Caco-2 (cell line): ENCODE results near the gene IL6. TPM values are rescaled to one million over a fixed set of nuclear protein-coding genes. Genes with fewer than 3 reads are reported as not detected.

Experiments used
- BruUV-seq: library from RNA; stranded (reverse); fragments of 400-500 nt; replicated peaks from 2 replicates; lab custom pipeline; 2021; lab: Mats Ljungman, UMichigan
- CTCF ChIA-PET: fragments of 300-600 bp; sonication (Branson Sonifier 250); formaldehyde crosslinking; loops from one replicate; lab custom pipeline; 2022; ENCODE audit warnings: antibody characterized with exemption; lab: Charles Lee
- POLR2A ChIA-PET: fragments of 300-600 bp; sonication (Branson Sonifier 250); formaldehyde crosslinking; loops from one replicate; lab custom pipeline; 2022; ENCODE audit warnings: antibody characterized with exemption; lab: Charles Lee
- DNase-seq, 2 experiments: peaks; one replicate each; pipeline versions ENCODE4 v3.0.0 to v3.0.0-alpha.2; 2020 to 2022
- H3K27me3 ChIP-seq: replicated peaks from 2 replicates; pipeline ENCODE4 v1.6.0; 2011; ENCODE audit warnings: low read length; ENCODE audit not compliant: control insufficient read depth, insufficient read depth
- H3K36me3 ChIP-seq: 2 replicates; pipeline ENCODE4 v1.5.1; 2011; ENCODE audit warnings: low read length; ENCODE audit not compliant: control insufficient read depth, insufficient read depth
- H3K4me1 ChIP-seq: fragments of 250-450 bp; sonication (Bioruptor Pico); 2 replicates; pipeline ENCODE4 v1.5.1; 2020; ENCODE audit warnings: mild to moderate bottlenecking
- H3K4me3 ChIP-seq: 2 replicates; pipeline ENCODE4 v1.5.1; 2011; ENCODE audit warnings: low read depth, mild to moderate bottlenecking, control low read depth, low read length
- H3K9me3 ChIP-seq: fragments of 250-450 bp; sonication (Bioruptor Pico); 2 replicates; pipeline ENCODE4 v1.5.1; 2020; ENCODE audit warnings: mild to moderate bottlenecking, moderate library complexity
- H3K27ac Mint-ChIP-seq: one replicate; pipeline ENCODE4 v1.8.0; 2022; ENCODE audit warnings: mixed read lengths; ENCODE audit not compliant: unreplicated experiment
- H3K27me3 Mint-ChIP-seq: one replicate; pipeline ENCODE4 v1.8.0; 2022; ENCODE audit warnings: mixed read lengths; ENCODE audit not compliant: insufficient read depth, unreplicated experiment
- H3K36me3 Mint-ChIP-seq: one replicate; pipeline ENCODE4 v1.8.0; 2022; ENCODE audit warnings: mild to moderate bottlenecking, mixed read lengths; ENCODE audit not compliant: insufficient read depth, unreplicated experiment
- H3K4me1 Mint-ChIP-seq: one replicate; pipeline ENCODE4 v1.8.0; 2022; ENCODE audit warnings: low read depth, mixed read lengths; ENCODE audit not compliant: unreplicated experiment
- H3K4me3 Mint-ChIP-seq: one replicate; pipeline ENCODE4 v1.8.0; 2022; ENCODE audit warnings: mild to moderate bottlenecking, moderate library complexity, mixed read lengths; ENCODE audit not compliant: unreplicated experiment
- H3K9me3 Mint-ChIP-seq: one replicate; pipeline ENCODE4 v1.8.0; 2022; ENCODE audit warnings: mixed read lengths; ENCODE audit not compliant: unreplicated experiment
- CTCF ChIP-seq, 2 experiments: fragments of 200-600 bp in 1 of 2; IDR thresholded peaks; 1 replicate in 1 of 2; 2 replicates in 1 of 2; pipeline versions ENCODE4 v1.5.1 to v1.8.0; 2011 to 2022; ENCODE audit warnings: antibody characterized with exemption in 1 of 2, control low read depth in 1 of 2, inconsistent platforms in 1 of 2, low read depth in 1 of 2, low read length in 1 of 2, mild to moderate bottlenecking in 1 of 2, moderate library complexity in 1 of 2; ENCODE audit not compliant: insufficient read depth in 1 of 2, severe bottlenecking in 1 of 2, unreplicated experiment in 1 of 2
- intact Hi-C: fragments of 100-400 bp; cut with micrococcal nuclease; formaldehyde crosslinking; loops from one replicate; pipeline ENCODE4 v1.10.0; 2022; ENCODE audit not compliant: unreplicated experiment
- total RNA-seq: library from RNA; stranded (reverse); gene quantifications from 2 replicates; pipeline ENCODE4 v1.2.3, GENCODE V29; 2022

The IL6 gene
- total RNA-seq, 1 experiment from 2014 or later, result not detected

GRCh38 chr7:22781230-22781711 lies 54.3 kb downstream of the IL6 start:
- H3K27ac Mint-ChIP-seq, result no peak overlapping the region
- H3K27me3 Mint-ChIP-seq, result no peaks in the 10 kb centered on the region
- BruUV-seq, result no TSS peak
- no peaks in the 10 kb centered on the region; the same call in 1 of the 2 replicates for H3K36me3 ChIP-seq
- H3K4me1 Mint-ChIP-seq, result peaks cover 33% of the 10 kb centered on the region
- no peaks in the 10 kb centered on the region for H3K27me3 ChIP-seq
- no peak for TF ChIP-seq CTCF (IDR thresholded peaks at IDR 0.05; ENCODE audit: insufficient read depth in 1 of 2, low read depth in 1 of 2, low read length in 1 of 2, severe bottlenecking in 1 of 2, unreplicated experiment in 1 of 2)
- no peak overlapping the region for H3K4me3 ChIP-seq
- intact Hi-C loops, result no loop called here
- ChIA-PET CTCF (no interaction called here), POLR2A (no interaction called here)
- peaks cover 22% of the 10 kb centered on the region for H3K9me3 Mint-ChIP-seq
- no peak for DNase-seq
- H3K4me1 ChIP-seq, result peaks cover 50% of the 10 kb centered on the region
- no peaks in the 10 kb centered on the region for H3K36me3 Mint-ChIP-seq
- no peak overlapping the region for H3K4me3 Mint-ChIP-seq
- H3K9me3 ChIP-seq, result no peaks in the 10 kb centered on the region

Other genes starting within 250 kb of the IL6 start
- 1.7 TPM in 2 replicates for gene STEAP1B, start 227.0 kb upstream of the IL6 start, total RNA-seq
- gene TOMM7, start 95.6 kb downstream of the IL6 start, total RNA-seq, result 192 and 220 TPM in 2 replicates